8988T (cell line): ENCODE measurements around the gene MACC1.
"Not testable (repeated sequence)": the region's sequence is repeated elsewhere in the genome, so short reads cannot be mapped to it uniquely, and the experiment has no call there.

Source experiments
- DNase-seq: peaks from one replicate; pipeline ENCODE4 v3.0.0; 2011

MACC1 gene

DNA sequence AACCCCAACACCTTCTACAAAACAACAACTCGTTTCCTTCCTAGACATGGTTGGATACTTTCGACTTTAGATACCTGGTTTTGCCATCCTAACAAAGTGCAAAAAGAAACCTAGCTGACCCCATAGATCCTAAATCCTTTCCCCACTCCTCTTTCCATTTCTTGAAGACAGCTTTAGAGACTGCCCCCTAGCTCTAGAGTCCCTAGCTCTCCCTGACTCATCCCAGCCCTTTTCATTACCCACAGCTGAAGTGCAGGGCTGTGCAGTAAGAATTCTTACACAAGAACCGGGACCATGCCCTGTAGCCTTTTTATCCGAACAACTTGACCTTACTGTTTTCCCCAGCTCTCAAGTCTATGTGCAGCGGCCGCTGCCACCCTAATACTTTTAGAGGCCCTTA lies 93.1 kb downstream of the MACC1 start:
- not testable (repeated sequence) for DNase-seq

DNA sequence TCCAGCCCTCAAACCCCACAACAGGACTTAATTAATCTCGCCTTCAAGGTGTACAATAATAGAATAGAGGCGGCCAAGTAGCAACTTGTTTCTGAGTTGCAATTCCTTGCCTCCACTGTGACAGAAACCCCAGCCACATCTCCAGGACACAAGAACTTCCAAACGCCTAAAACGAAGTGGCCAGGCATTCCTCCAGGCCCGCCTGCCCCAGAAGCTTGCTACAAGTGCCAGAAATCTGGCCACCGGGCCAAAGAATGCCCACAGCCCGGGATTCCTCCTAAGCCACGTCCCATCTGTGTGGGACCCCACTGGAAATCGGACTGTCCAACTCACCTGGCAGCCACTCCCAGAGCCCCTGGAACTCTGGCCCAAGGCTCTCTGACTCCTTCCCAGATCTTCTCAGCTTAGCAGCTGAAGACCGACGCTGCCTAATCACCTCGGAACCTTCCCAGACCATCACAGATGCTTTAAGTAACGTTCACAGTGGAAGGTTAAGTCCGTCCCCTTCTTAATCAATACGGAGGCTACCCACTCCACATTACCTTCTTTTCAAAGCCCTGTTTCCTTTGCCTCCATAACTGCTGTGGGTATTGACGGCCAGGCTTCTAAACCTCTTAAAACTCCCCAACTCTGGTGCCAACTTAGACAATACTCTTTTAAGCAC lies 94.4 kb downstream of the MACC1 start:
- not testable (repeated sequence) for DNase-seq

DNA sequence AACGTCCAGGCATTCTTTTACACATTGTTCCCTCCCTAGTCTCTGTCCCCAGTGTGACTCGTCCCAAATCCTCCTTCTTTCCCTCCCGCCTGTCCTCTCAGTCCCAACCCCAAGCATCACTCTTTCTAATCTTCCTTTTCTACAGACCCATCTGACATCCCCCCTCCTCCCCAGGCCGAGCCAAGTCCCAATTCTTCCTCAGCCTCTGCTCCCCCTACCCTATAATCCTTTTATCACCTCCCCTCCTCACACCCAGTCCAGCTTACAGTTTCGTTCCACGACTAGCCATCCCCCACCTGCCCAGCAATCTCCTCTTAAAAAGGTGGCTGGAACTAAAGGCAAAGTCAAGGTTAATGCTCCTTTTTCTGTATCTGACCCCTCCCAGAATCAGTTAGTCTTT lies 95.1 kb downstream of the MACC1 start:
- no peak for DNase-seq

DNA sequence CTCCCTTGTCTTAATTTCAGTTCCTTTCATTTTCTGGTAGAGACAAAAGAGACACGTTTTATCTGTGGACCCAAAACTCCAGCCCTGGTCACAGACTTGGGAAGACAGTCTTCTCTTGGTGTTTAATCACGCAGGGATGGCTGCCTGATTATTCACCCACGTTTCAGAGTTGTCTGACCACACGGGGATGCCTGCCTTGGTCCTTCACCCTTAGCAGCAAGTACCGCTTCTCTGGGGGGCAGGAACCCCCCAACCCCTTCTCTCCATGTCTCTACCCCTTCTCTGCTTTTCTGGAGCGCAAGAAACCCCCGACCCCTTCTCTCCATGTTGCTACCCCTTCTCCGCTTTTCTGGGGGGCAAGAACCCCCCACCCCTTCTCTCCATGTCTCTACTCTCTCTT lies 95.8 kb downstream of the MACC1 start:
- DNase-seq: no peak

DNA sequence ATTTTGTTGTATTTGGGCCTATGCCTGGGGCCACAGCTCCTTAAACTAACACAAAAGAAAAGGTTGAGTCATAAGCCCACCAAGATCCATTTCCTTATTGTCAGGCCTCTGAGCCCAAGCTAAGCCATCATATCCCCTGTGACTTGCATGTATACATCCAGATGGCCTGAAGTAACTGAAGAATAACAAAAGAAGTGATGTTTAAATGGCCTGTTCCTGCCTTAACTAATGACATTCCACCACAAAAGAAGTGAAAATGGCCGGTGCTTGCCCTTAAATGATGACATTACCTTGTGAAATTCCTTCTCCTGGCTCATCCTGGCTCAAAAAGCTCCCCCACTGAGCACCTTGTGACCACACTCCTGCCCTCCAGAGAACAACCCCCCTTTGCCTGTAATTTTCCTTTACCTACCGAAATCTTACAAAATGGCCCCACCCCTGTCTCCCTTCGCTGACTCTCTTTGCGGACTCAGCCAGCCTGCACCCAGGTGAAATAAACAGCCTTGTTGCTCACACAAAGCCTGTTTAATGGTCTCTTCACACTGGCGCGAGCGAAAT lies 96.5 kb downstream of the MACC1 start:
- not testable (repeated sequence) for DNase-seq

DNA sequence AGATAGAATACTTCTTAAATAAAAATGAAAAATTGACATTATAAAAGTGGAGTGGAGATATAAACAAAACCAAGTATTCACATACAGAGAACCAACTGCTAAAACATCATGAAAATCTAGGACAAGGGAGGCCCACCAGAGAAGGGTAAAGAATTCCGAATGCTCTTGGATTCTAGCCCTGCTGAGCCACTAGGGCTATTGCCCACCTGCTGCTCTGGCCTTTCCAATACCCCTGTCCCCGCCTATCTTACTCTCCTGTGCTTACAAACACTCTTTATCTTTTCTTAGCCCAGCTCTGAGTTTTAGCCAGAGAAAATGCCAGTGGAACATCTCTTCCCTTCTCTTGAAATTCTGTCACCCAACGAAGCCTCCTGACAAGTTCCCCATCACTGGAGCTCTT lies 100.3 kb downstream of the MACC1 start:
- no peak for DNase-seq

DNA sequence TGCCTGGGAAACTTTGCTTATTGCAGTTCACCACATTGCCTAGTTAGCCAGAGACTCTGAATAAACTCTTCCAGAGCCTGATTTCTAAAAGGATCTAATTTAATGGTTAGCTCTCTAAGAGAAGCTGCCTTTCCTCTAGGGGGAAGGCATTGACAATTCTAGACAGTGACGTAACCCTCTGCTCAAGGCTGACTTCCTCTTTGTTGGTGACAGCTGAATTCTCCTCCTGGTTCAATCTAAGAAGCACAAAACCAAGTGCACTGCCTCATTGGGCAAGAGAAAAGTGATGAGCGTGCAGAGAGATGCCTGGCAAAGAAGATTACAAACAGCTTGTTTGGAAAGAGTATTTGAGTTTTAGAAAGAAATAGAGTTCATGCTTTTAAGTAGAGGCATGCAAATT lies 102.7 kb downstream of the MACC1 start:
- DNase-seq: no peak

DNA sequence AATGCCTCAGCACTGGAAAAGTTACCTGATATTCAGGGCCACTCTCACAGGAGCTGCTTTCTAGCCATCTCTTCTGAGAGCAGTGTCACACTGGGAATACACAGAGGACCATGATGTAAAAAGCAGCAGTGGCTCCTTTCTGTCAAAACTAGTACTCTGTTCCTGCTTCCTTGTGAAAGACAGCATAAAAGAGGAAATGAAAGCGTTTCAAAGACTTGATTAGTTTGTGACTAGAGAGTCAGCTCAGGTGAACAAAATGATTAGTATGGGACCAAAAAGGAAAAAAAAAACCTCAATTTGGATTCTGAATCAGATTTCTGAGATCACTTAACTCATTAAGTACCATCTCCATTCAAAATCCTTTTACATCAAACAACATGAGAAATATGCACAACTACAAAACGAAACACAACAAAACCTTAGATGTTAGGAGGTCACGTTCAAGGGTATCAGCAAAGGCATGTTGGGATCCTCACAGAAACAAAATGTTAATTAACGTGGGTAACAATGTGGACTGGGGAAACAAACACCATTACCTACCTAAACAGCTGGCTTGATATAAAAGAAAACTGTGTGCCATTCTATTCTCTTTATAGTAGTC lies 103.7 kb downstream of the MACC1 start:
- DNase-seq: no peak

DNA sequence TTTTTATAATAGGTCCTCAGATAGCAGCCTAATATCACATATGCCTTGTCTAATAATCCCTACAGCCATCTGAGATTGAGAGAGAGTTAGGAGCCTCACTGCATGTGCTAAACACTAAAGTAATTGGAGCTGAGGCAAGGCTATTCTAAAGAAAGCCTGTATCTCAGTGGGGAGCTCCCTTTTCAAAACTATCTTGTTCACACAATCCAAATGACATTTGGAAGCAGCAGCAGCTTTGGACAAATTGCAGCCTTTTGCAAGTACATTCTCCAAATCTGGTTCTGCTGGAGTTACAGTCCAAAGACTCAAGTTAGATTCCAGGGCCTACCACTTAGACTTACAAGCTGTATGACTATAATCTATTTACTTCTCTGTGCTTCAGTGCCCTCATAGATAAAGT lies 104.5 kb downstream of the MACC1 start:
- DNase-seq: no peak

DNA sequence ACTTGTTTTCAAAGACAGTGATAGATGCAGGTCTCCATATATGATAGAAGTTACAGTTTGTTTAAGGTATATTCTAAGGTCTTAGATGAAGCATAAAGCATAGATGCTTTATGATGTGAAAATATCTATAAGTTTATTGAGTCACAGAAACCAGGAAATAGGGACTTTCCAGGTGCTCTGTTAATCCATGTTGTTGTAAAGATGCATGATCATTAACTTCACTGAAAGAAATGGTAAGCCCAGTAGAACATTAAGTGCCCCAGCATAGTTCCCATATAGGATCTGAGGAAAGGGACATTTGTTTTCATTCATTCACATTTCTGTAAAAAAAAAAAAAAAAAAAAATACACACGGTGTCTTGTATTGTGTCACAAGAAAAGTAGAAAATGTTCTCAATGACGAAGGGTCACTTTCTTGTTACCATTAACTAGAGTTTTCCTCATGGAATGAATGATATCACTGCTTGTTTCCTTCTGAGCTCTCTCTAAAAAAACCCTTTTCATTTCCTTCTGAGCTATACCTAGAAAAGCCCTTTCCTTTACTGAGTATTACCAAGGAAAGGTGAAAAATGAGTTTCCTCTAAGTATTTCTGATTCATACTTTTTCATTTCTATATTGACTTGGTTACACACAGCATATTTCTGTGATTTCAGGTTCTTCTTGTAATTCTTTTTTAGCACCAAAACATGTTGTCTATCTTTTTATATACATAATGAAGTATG lies 105.2 kb downstream of the MACC1 start:
- DNase-seq: no peak

DNA sequence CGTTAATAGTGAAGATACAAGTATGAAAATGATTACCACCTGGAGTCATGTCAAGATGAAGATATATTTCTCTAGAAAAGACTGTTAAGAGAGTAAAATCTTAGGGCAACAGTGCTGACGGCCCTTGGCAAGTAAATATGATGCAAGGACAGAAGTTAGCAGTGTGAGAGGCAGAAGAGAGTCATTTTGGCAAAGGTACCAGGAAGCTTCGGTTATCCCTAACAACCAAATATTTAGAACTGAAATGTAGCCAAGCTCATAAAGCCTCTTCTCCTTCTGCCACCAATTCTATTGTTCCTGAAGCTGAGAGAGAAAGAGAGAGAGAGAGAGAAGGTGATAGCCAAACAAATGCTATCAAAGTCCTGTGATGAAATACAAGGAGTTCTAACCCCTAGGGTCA lies 109.6 kb downstream of the MACC1 start:
- no peak for DNase-seq

DNA sequence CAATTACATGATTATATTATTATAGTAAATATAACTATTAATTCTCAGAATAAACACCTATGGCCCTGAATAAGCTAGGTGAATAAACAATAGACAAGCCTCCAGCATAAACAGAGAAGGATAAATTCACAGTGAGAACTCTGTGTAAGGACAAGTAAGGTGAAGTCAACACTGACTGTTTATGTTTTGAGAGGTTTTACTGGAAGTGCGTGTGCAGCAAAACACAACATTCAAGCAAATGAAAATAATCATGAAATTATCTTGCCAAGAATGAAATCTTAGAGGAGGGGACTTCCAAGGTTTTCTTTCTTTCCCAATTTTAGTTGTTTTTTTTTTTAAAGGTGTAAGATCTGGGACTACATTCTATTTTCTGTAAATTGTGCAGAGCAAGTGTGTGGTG lies 112.5 kb downstream of the MACC1 start:
- DNase-seq: no peak

DNA sequence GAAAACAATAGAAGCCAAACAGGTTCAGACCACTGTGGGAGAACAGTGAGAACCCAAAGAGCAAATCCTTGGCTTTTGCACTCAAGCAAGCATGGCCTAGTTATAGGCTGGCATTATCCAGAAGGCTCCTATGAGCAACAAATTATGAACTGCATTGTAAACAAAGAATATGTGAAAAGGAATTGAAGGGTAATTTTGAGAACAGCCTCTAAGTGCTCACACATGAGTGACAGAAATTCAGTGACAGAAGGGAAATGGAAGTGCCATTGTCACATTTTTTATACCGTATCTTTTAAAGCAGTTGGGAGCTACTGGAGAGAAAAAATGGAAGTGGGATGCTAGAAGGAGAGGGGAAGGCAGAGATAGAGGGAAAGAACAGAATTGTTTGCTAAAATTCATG lies 114.2 kb downstream of the MACC1 start:
- DNase-seq: no peak

DNA sequence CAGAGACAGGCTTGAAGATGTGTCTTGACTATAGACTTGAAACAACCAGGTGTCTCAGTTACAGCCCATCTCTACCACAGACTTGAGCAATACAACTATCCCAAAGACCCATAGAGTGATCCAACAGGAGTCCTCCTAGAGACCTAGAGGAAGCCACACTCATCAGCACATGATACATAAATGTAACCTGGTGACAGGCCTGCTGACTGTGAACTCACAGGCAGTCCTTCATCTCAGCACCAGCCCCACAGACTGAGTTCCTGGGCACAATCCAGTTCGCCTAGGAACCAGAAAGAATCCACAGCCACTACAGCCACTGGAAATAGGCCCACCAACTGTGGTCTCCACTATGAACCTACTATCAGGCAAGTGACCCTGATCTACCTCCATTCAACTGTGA lies 121.3 kb downstream of the MACC1 start:
- DNase-seq: no peak

DNA sequence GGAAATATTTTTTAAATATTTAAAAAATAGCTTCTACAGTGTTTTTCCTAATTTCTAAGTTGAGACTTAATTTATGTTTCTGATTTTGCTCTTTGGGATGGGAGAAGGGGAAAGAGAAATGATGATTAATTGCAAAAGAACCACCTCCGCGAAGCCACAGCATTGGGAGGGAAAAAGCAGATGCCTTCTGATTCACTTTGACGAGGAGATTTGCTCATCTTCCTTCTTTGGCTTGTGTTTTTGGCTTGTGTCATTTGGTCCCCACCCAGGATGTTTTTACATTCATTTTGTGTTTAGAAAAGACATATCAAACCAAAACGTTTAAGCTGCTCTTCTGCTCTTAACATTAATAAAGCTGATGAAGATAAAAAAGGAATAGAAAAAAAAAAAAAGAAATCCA lies 121.7 kb downstream of the MACC1 start:
- no peak for DNase-seq

DNA sequence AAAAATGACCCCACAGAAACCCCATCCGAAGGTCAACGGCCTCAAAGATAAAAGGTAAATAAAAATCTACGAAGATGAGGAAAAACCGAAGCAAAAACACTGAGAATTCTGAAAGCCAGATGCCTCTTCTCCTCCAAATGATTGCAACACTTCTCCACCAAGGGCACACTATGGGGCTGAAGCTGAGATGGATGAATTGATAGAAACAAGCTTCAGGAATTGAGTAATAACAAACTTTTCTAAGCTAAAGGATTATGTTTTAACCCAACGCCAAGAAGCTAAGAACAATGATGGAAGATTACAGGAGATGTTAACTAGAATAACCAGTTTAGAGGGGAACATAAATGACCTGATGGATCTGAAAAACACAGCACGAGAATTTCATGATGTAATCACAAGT lies 127.8 kb downstream of the MACC1 start:
- no peak for DNase-seq

DNA sequence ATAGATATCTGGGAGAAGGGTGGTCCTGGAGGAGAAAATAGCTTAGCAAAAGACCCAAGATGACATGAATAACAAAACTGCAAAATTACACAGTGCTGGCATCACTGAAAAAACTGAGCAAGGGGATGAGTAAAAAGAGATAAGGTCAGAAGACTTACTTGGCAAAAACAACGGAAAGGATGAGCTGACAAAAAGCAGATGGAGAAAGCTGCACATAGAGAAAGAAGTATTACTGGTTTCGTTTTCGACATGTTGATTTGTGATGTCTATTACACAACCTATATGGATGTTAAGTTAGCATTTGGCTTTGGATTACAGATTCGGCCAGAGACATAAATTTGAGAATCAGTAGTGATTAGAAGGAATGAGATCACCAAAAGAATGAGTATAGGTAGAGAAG lies 132.1 kb downstream of the MACC1 start:
- no peak for DNase-seq
